Measurements from ENCODE around the gene SLC22A23. TPM values are rescaled to one million over a fixed set of nuclear protein-coding genes. Genes with fewer than 3 reads are reported as not detected.
"Not testable (repeated sequence)": the region's sequence is repeated elsewhere in the genome, so short reads cannot be mapped to it uniquely, and the experiment has no call there.

The SLC22A23 gene
- total RNA-seq, 4 donors from 2014 or later, result 16.6 to 21.8 (median 17.6) TPM

DNA sequence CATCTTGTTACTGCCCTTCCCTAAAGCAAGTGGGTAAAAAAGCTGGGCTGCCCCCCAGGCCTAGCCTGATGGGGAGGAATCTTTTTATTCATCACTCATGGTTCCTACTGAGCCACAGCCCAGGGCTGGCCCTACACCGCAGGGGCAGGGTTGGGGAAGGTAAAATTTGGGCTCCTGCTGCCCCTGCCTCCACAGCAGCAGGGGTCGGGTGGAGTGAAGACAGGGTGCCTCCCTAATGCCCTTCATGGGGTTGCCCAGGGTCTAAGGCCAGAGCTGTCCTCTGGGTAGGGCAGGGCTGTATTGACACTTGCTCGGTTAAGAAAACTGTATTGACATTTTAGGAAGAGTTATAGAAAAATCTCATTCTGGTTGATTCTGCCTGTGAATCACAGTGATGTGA is 207.0 kb downstream of the SLC22A23 start:
- no peaks in the 10 kb centered on the region for H3K9me3 ChIP-seq
- no peak for DNase-seq
- WGBS, 2 donors, result 94 to 100% methylated on average over 3 of the region's 3 CpGs
- H3K4me1 ChIP-seq, result peaks cover 0 to 7% of the 10 kb centered on the region in 2 donors
- TF ChIP-seq, protein P1, sequence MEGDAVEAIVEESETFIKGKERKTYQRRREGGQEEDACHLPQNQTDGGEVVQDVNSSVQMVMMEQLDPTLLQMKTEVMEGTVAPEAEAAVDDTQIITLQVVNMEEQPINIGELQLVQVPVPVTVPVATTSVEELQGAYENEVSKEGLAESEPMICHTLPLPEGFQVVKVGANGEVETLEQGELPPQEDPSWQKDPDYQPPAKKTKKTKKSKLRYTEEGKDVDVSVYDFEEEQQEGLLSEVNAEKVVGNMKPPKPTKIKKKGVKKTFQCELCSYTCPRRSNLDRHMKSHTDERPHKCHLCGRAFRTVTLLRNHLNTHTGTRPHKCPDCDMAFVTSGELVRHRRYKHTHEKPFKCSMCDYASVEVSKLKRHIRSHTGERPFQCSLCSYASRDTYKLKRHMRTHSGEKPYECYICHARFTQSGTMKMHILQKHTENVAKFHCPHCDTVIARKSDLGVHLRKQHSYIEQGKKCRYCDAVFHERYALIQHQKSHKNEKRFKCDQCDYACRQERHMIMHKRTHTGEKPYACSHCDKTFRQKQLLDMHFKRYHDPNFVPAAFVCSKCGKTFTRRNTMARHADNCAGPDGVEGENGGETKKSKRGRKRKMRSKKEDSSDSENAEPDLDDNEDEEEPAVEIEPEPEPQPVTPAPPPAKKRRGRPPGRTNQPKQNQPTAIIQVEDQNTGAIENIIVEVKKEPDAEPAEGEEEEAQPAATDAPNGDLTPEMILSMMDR (IDR thresholded peaks at IDR 0.05), result no peak
- no peak for TF ChIP-seq POLR2A (IDR thresholded peaks at IDR 0.05)
- H3K4me3 ChIP-seq (replicated peaks in 1 of 3), result no peak overlapping the region
- no peak overlapping the region for H3K27ac ChIP-seq
- H3K27me3 ChIP-seq, result no peaks in the 10 kb centered on the region
- H3K36me3 ChIP-seq, result no peaks in the 10 kb centered on the region
- intact Hi-C loops (cut with DNase I), result loop anchor here (5.0 kb wide), 1 partner anchor 123 kb away; no protein-coding TSS in a partner anchor

DNA sequence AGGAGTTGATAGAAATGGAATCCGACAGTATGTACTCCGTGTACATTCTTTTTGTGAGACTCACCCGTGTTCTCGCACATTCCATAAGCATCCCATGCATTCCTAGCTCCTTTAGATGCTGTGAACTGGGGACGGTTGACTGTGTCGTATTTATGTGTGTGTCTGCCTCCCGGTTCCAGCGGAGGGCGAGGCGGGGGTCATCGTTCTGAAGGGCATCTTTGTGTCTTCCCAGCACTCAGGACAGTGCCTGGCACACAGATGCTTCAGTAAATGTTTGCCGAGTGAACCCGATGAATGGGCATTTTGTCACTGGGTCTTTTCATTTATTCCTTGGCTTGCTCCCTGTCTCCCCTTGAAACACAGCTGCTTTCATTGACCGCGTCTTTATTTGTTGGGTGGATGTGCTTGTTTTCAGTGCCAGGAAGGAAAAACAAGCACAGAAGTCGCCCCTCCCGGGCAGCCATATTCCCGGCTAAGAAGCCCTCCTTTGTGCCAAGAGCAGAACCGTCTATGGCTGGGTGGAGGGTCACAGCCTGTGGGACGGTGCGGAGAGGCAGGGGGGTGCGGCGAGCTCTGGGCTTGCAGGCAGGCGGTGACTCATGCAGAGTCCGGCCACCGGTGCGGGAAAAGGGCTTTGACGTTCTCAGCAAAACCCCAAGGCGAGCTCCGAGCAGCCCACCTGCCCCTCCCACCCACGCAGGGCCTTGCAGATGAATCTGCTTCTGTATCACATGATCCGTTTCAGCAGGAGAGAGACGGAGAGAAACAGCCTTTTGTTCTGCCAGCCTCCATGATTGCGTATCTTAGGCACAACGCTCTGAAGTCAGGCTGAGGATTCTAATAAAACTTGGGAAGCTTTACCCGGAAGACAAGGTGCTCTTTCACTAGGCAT is 209.3 kb downstream of the SLC22A23 start:
- WGBS, 2 donors, result 38 to 47% methylated on average over 33 to 36 of the region's 36 CpGs
- Histone ChIP-seq H3K27ac (no peak overlapping the region), H3K4me1 (peaks cover 0 to 7% of the 10 kb centered on the region in 2 donors), H3K27me3 (no peaks in the 10 kb centered on the region), H3K36me3 (no peaks in the 10 kb centered on the region), H3K9me3 (no peaks in the 10 kb centered on the region), H3K4me3 (replicated peaks in 1 of 3) (peak overlapping the region in 1 of 3 donors; percentile 13)
- TF ChIP-seq, protein P1 (IDR thresholded peaks at IDR 0.05), result no peak
- TF ChIP-seq POLR2A (IDR thresholded peaks at IDR 0.05), result no peak
- peak in 1 of 2 donors; percentile 60 for DNase-seq
- intact Hi-C loops (cut with DNase I), result no loop called here

DNA sequence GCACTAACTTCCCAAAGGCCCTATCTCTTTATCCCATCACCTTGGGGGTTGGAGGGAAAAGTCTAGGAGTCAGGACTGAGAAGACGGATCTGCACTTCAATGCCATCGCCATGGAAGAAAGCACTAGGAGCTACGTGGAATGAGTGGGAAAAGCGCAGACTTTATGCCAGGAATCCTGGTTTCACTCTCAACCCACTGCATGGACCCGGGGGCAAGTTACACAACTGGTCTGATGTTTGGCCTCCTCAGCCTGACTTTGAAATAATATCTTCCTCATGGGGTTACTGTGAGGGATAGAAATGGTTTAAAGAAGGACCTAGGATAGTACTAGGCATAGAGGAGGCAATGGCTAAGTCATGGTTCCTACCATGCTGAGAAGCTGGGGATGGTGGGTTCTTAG is 211.6 kb downstream of the SLC22A23 start:
- WGBS, 2 donors, result 95 to 99% methylated on average over 5 of the region's 5 CpGs
- intact Hi-C loops (cut with DNase I), result no loop called here

DNA sequence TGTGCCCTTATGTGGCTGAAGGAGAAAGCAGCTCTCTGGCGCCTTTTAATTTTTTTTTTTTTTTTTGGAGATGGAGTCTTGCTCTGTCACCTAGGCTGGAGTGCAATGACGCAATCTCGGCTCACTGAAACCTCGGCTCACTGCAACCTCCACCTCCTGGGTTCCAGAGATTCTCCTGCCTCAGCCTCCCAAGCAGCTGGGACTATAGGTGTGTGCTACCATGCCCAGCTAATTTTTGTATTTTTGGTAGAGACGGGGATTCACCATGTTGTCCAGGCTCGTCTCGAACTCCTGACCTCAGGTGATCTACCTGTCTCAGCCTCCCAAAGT is 212.1 kb downstream of the SLC22A23 start:
- H3K4me1 ChIP-seq; intact Hi-C loops (cut with DNase I); DNase-seq; H3K27me3 ChIP-seq; H3K27ac ChIP-seq; H3K9me3 ChIP-seq; H3K36me3 ChIP-seq; H3K4me3 ChIP-seq (replicated peaks in 1 of 3): not testable (repeated sequence)
- WGBS, 2 donors, result 94 to 95% methylated on average over 7 of the region's 7 CpGs

More for the DNA sequence above, 211.6 kb downstream of the SLC22A23 start:
- Histone ChIP-seq H3K9me3 (no peaks in the 10 kb centered on the region), H3K27ac (no peak overlapping the region), H3K4me3 (replicated peaks in 1 of 3) (no peak overlapping the region), H3K4me1 (peaks cover 0 to 7% of the 10 kb centered on the region in 2 donors), H3K27me3 (no peaks in the 10 kb centered on the region), H3K36me3 (no peaks in the 10 kb centered on the region)
- DNase-seq, result no peak
- no peak for TF ChIP-seq POLR2A (IDR thresholded peaks at IDR 0.05)

DNA sequence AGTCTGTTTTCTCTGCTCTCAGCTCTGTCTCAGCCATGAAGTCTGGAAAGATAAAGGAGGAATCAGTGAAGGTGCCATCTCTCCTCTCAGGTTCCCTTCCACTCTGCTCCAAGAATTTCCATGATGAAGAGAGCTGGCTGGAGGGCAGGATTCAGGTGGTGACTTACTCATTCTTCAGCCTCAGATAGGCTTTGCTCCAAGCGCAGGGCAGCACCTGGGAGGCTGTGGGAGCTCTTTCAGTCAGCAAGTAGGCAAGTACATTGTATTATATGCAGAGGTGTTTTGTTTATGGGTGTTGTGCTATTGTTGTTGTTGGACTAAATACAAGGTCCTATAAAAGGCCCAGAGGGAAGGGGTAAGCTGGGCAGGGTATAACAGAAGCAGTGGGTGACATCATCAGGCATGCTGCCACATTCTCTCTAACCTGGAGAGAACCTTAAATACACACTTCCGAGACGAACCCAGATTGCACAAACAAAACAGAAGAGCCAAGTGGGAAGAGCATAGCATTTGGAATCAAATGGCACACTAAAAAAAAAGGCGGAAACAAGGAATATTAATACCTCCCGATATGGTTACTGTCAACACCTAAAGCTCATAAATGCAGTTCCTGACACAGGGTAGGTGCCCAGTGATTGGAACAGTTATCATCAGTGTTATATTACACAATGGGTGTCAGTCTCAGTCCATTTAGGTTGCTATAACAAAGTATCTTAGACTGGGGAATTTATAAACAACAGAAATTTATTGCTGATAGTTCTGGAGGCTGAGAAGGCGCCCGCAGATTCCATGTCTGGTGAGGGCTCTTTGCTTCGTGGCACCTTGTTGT is 212.6 kb downstream of the SLC22A23 start:
- H3K27ac ChIP-seq, result no peak overlapping the region
- H3K4me1 ChIP-seq, result peaks cover 0 to 7% of the 10 kb centered on the region in 2 donors
- peak in 1 of 2 donors; percentile 22 for DNase-seq
- no peaks in the 10 kb centered on the region for H3K36me3 ChIP-seq
- H3K4me3 ChIP-seq (replicated peaks in 1 of 3), result no peak overlapping the region
- TF ChIP-seq, protein P1 (IDR thresholded peaks at IDR 0.05), result no peak
- no peak for TF ChIP-seq POLR2A (IDR thresholded peaks at IDR 0.05)
- 78 to 79% methylated on average over 8 of the region's 8 CpGs for WGBS, 2 donors
- no peaks in the 10 kb centered on the region for H3K9me3 ChIP-seq
- no peaks in the 10 kb centered on the region for H3K27me3 ChIP-seq
- intact Hi-C loops (cut with DNase I), result no loop called here
